Thoracic aorta (tissue), 2 donors: Measurements from ENCODE around the gene DMXL1. TPM values are rescaled to one million over a fixed set of nuclear protein-coding genes. Genes with fewer than 3 reads are reported as not detected.

Experiments used
- ATAC-seq: fragments of 150-250 bp; one replicate; pipeline ENCODE4 v1.8.0; 2017; ENCODE audit warnings: low read depth; ENCODE audit not compliant: insufficient number of reproducible peaks, low FRiP score
- DNase-seq: peaks from one replicate; pipeline ENCODE4 v3.0.0-alpha.2; 2020; ENCODE audit warnings: low spot score
- H3K27ac ChIP-seq, 2 donors: fragments of 200-600 bp; sonication (generic); 1 replicate in 1 of 2; 2 replicates in 1 of 2; pipeline ENCODE4 v1.5.1; 2016; ENCODE audit warnings: mild to moderate bottlenecking in 2 of 2, moderate library complexity in 2 of 2
- H3K27me3 ChIP-seq: fragments of 200-600 bp; sonication (generic); replicated peaks from 2 replicates; pipeline ENCODE4 v1.6.0; 2016; ENCODE audit warnings: mild to moderate bottlenecking; ENCODE audit not compliant: insufficient read depth
- H3K36me3 ChIP-seq: fragments of 200-600 bp; sonication (generic); one replicate; pipeline ENCODE4 v1.5.1; 2016
- H3K4me1 ChIP-seq, 2 donors: fragments of 200-600 bp; sonication (generic); 1 replicate in 1 of 2; 2 replicates in 1 of 2; pipeline versions ENCODE4 v1.5.1 to v1.6.0; 2016; ENCODE audit warnings: low read depth in 2 of 2, mild to moderate bottlenecking in 1 of 2; ENCODE audit not compliant: control insufficient read depth in 1 of 2
- H3K4me3 ChIP-seq: fragments of 200-600 bp; sonication (generic); 2 replicates; pipeline ENCODE4 v1.5.1; 2016; ENCODE audit warnings: mild to moderate bottlenecking
- H3K9me3 ChIP-seq: fragments of 200-600 bp; sonication (generic); 2 replicates; pipeline ENCODE4 v1.5.1; 2016
- total RNA-seq, 2 donors: library from RNA; depleted of rRNA; stranded (reverse); fragments of >200 nt; gene quantifications; one replicate each; pipeline versions ENCODE4 v1.1.0 to v1.2.3, GENCODE V29; 2016
- TF ChIP-seq, protein P1 (sequence below): fragments of 200-600 bp; sonication (generic); IDR thresholded peaks from one replicate; pipeline ENCODE4 v1.5.1; 2019; ENCODE audit warnings: antibody characterized with exemption

DMXL1 gene
- total RNA-seq, 2 donors from 2014 or later = 47.4 to 67.6 TPM

DNA sequence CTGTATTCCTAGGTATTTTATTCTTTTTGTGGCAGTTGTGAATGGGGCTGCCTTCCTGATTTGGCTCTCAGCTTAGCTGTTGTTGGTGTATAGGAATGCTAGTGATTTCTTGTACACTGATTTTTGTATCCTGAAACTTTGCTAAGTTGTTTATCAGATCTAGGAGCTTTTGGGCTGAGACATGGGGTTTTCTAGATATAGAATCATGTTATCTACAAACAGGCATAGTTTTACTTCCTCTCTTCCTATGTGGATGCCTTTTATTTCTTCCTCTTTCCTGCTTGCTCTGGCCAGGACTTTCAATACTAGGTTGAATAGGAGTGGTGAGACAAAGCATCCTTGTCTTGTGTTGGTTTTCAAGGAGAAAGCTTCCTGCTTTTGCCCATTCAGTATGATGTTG lies 129.9 kb downstream of the DMXL1 start:
- H3K4me3 ChIP-seq = no peak overlapping the region
- no peaks in the 10 kb centered on the region for H3K4me1 ChIP-seq
- TF ChIP-seq, protein P1, sequence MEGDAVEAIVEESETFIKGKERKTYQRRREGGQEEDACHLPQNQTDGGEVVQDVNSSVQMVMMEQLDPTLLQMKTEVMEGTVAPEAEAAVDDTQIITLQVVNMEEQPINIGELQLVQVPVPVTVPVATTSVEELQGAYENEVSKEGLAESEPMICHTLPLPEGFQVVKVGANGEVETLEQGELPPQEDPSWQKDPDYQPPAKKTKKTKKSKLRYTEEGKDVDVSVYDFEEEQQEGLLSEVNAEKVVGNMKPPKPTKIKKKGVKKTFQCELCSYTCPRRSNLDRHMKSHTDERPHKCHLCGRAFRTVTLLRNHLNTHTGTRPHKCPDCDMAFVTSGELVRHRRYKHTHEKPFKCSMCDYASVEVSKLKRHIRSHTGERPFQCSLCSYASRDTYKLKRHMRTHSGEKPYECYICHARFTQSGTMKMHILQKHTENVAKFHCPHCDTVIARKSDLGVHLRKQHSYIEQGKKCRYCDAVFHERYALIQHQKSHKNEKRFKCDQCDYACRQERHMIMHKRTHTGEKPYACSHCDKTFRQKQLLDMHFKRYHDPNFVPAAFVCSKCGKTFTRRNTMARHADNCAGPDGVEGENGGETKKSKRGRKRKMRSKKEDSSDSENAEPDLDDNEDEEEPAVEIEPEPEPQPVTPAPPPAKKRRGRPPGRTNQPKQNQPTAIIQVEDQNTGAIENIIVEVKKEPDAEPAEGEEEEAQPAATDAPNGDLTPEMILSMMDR = no peak
- H3K27me3 ChIP-seq = no peaks in the 10 kb centered on the region
- ATAC-seq (no peak), DNase-seq (no peak)
- no peak overlapping the region for H3K27ac ChIP-seq
- H3K9me3 ChIP-seq = no peaks in the 10 kb centered on the region
- peaks cover 25% of the 10 kb centered on the region for H3K36me3 ChIP-seq

GRCh38 chr5:119207105-119207504 lies 136.2 kb downstream of the DMXL1 start:
- ATAC-seq = no peak
- no peak for DNase-seq
- no peaks in the 10 kb centered on the region for H3K27me3 ChIP-seq
- TF ChIP-seq, protein P1 = no peak
- no peaks in the 10 kb centered on the region for H3K9me3 ChIP-seq
- no peaks in the 10 kb centered on the region for H3K4me1 ChIP-seq
- peaks cover 3% of the 10 kb centered on the region for H3K36me3 ChIP-seq
- no peak overlapping the region for H3K4me3 ChIP-seq
- H3K27ac ChIP-seq = no peak overlapping the region

- no peak overlapping the region for H3K27ac ChIP-seq
- no peak for DNase-seq
- no peaks in the 10 kb centered on the region for H3K36me3 ChIP-seq
- H3K4me1 ChIP-seq = no peaks in the 10 kb centered on the region
- TF ChIP-seq, protein P1 = no peak
- ATAC-seq = no peak
- no peak overlapping the region for H3K4me3 ChIP-seq
- no peaks in the 10 kb centered on the region for H3K27me3 ChIP-seq
- H3K9me3 ChIP-seq = no peaks in the 10 kb centered on the region
These were observed 141.1 kb downstream of the DMXL1 start for GRCh38 chr5:119212026-119212425.

- H3K27ac ChIP-seq = no peak overlapping the region
- H3K4me3 ChIP-seq = no peak overlapping the region
- TF ChIP-seq, protein P1 = no peak
- H3K36me3 ChIP-seq = no peaks in the 10 kb centered on the region
- ATAC-seq (no peak), DNase-seq (no peak)
- H3K27me3 ChIP-seq = no peaks in the 10 kb centered on the region
- no peaks in the 10 kb centered on the region for H3K9me3 ChIP-seq
- no peaks in the 10 kb centered on the region for H3K4me1 ChIP-seq
These were observed 141.8 kb downstream of the DMXL1 start for GRCh38 chr5:119212676-119213075.

DNA sequence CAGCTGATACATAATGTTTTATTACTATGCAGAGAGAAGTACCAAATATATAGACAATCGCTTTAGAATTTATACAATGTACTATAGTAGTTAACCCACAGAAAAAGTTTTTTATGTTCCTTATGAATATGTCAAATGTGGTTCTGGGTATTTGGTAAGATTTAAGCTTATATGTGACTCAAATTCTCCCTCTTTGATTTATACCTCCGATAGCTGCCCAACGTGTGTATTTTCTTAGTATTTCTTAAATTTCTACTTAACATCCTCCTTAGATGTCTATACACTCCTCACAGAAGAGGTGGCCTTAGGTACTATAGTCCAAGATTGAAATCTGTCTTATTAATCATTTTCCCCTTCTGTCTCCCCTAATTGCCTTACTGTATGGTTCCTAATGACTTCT lies 146.3 kb downstream of the DMXL1 start:
- TF ChIP-seq, protein P1 = no peak
- H3K36me3 ChIP-seq = peaks cover 3% of the 10 kb centered on the region
- H3K4me1 ChIP-seq = no peaks in the 10 kb centered on the region
- H3K27me3 ChIP-seq = no peaks in the 10 kb centered on the region
- H3K4me3 ChIP-seq = no peak overlapping the region
- no peaks in the 10 kb centered on the region for H3K9me3 ChIP-seq
- H3K27ac ChIP-seq = no peak overlapping the region
- no peak for ATAC-seq
- DNase-seq = no peak
